Astrocyte of the cerebellum (primary cell): ENCODE results near the gene ACO2.
"Not testable (repeated sequence)": the region's sequence is repeated elsewhere in the genome, so short reads cannot be mapped to it uniquely, and the experiment has no call there.

ENCODE experiments used
- DNase-seq: peaks from one replicate; pipeline ENCODE4 v3.0.0-alpha.2; 2011; ENCODE audit warnings: low read depth
- H3K4me3 ChIP-seq: 2 replicates; pipeline ENCODE4 v1.5.1; 2011; ENCODE audit warnings: mild to moderate bottlenecking, low read depth, low read length, moderate library complexity
- in situ Hi-C: cut with HindIII; loops from 2 replicates; pipeline ENCODE4 v1.10.0; 2017; ENCODE audit warnings: low sequenced_read_pairs
- TF ChIP-seq, protein P1 (sequence below): IDR thresholded peaks from 2 replicates; pipeline ENCODE4 v1.5.1; 2012; ENCODE audit warnings: low read length, low read depth, moderate library complexity, mild to moderate bottlenecking; ENCODE audit errors: missing control alignments

ACO2 gene

DNA sequence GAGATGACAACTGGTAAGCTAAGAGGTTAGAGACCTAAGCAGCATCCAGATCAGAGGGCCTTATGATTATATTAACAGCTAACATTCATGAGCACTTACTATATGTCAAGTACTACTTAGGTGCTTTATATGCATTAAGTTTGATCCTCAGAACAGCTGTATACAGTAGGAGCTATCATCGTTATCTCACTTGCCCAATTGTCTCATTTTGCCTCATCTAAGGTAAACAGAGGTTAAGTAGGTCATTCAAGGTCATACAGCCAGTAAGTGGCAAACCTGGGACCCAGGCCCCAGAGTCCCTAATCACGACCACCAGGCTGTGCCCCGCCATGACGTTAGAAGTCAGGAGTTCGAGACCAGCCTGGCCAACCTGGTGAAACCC lies 79.9 kb downstream of the ACO2 start:
- no peak overlapping the region for H3K4me3 ChIP-seq
- in situ Hi-C loops = no loop called here
- TF ChIP-seq, protein P1, sequence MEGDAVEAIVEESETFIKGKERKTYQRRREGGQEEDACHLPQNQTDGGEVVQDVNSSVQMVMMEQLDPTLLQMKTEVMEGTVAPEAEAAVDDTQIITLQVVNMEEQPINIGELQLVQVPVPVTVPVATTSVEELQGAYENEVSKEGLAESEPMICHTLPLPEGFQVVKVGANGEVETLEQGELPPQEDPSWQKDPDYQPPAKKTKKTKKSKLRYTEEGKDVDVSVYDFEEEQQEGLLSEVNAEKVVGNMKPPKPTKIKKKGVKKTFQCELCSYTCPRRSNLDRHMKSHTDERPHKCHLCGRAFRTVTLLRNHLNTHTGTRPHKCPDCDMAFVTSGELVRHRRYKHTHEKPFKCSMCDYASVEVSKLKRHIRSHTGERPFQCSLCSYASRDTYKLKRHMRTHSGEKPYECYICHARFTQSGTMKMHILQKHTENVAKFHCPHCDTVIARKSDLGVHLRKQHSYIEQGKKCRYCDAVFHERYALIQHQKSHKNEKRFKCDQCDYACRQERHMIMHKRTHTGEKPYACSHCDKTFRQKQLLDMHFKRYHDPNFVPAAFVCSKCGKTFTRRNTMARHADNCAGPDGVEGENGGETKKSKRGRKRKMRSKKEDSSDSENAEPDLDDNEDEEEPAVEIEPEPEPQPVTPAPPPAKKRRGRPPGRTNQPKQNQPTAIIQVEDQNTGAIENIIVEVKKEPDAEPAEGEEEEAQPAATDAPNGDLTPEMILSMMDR = no peak

DNA sequence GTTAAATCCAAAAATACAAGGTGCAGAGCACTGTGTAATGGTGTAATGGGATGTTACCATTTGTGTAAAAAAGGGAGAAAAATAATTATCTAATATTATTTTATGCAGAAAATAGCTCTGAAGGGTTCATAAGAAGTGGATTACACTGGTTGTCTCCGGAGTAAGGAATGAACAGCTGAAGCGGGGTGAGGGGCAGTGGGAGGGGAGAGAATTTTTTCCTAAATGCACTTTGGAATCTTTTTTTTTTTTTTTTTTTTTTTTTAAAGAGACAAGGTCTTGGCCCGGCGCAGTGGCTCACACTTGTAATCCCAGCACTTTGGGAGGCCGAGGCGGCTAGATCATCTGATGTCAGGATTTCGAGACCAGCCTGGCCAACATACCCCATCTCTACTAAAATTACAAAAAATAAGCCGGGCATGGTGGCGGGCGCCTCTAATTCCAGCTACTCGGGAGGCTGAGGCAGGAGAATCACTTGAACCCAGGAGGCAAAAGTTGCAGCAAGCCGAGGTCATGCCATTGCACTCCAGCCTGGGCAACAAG lies 82.1 kb downstream of the ACO2 start:
- no peak overlapping the region for H3K4me3 ChIP-seq
- no peak for DNase-seq
- TF ChIP-seq, protein P1 = no peak
- in situ Hi-C loops = no loop called here

More for the DNA sequence above, 79.9 kb downstream of the ACO2 start:
- no peak for DNase-seq

DNA sequence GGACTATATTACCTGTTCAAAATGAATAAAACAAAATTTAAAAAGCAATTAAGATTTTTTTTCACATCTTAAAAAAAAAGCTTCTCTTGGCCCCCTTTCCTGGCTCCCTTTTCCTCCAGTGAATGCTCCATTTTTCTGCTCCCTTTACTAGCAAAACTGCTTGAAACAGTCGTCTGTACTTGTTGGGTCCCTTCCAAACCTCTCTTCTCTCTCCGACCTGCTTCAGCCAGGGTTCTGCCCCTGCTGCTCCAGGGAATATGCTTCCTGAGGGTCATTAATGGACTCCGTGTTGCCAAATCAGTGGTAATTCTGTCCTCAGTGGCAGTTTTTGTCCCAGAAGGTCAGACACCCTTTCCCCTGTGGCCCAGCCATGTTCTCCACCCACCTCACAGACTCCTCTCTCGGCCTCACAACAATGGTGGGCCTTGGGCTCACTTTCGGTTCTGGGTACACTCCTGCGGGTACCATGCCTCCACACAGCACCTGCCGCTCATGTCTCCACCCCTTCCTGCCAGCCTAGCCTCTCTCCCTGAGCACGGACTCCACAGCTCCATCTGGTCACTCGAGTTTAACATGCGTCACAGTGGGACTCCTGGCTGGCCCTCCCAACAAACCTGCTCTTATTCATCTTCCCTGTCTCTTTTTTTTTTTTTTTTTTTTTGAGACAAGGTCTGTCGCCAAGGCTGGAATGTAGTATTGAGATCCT lies 83.1 kb downstream of the ACO2 start:
- no peak overlapping the region for H3K4me3 ChIP-seq
- TF ChIP-seq, protein P1 = no peak
- in situ Hi-C loops = no loop called here
- DNase-seq = no peak

DNA sequence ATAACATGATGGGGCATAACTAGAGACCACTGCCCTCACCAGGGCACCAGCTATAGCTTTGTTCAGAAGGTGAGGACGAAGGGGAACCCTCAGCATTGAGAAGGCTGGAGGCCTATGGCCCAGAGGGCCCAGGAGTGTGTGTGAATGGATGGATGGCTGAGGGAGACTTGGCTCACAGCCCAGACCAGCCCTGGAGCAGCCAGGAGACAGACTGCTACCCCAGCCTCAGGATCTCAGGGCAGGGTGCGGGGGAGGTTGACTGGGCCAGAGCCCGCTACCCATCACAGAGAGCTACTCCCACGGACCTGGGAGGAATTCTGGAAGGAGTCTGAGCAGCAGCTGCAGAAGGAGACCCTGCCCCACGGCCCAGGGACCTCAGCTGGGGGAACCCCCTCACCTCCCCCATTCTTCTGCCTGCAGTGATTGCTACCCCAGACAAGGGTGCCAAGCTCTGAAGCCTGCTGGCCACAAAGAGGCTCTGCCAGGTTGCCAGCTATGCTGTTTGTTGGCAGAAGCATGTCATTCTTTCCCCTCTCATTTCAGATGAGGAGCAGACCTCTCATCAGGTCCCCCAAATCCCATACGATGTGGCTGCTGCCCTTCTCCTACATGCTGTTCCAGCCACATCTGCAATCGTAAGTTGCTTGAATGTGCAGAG lies 86.5 kb downstream of the ACO2 start:
- TF ChIP-seq, protein P1 = no peak
- no peak for DNase-seq
- no peak overlapping the region for H3K4me3 ChIP-seq
- in situ Hi-C loops = no loop called here

DNA sequence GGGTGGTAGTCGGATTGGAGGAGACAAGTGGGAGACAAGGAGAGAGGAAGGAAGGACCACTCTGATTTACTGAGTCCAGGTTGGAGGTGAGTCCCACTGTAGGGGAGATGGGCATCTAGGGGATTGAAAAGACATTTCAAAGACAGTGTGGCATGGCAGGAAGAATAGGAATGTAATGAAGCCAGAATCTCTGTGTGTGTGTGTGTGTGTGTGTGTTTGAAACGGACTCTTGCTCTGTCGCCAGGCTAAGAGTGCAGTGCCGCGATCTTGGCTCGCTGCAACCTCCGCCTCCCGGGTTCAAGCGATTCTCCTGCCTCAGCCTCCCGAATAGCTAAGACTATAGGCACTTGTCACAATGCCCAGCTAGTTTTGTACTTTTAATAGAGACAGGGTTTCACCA lies 87.6 kb downstream of the ACO2 start:
- no peak overlapping the region for H3K4me3 ChIP-seq
- TF ChIP-seq, protein P1 = no peak
- no peak for DNase-seq
- in situ Hi-C loops = no loop called here

DNA sequence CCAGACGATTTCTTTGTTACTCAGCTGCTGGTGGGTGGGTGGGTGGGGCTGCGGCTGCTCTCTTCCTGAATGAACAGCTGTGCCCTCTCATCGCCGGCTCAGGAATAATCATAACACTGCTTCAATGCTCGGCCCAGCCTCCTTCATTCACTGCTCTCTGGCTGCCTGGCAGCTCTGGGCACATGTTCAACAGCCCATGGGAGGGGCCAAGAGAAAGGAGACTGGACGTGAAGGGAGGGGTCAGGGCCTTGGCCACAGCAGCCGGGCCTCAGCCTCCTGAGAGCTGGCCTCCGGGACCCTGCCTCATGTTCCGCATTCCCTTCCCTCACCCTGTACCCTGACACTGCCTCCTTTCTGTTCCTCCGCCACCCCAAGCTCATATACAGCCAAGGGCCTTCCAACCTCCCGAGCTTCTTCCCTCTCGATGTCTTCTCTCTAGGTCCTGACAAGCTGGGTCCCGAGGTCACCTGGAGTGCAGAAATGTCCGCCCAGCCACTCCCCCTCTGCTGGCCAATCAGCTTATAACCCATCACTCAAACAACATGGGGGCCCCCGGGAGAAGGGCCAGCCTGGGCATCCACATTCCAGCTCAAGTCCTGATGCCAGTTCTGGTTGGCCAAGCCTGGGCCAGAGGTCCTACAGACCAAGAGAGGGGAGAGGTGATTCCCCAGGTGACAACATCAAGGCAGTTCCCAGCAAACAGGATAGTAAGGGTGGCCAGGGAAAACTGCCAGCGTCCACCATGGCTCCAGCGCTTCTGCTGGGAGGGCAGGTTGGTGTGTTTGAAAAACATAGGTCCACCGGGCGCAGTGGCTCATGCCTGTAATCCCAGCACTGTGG lies 88.7 kb downstream of the ACO2 start:
- DNase-seq = no peak
- in situ Hi-C loops = no loop called here
- no peak overlapping the region for H3K4me3 ChIP-seq
- TF ChIP-seq, protein P1 = no peak

DNA sequence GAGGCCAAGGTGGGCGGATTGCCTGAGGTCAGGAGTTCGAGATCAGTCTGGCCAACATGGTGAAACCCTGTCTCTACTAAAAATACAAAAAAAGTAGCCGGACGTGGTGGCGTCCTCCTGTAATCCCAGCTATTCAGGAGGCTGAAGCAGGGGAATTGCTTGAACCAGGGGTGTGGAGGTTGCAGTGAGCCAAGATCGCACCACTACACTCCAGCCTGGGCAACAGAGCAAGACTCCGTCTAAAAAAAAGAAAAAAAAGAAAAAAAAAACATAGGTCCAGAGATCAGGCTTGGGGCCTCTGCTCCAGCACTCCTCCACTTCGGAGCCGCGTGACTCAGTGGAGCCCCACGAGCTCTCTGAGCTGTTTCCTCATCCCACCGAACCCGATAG lies 89.3 kb downstream of the ACO2 start:
- in situ Hi-C loops, DNase-seq, H3K4me3 ChIP-seq: not testable (repeated sequence)
